ENCODE data around the gene ROBO2.

- no peak for TF ChIP-seq POLR2AphosphoS5 (IDR thresholded peaks at IDR 0.05)
- TF ChIP-seq CTCF (IDR thresholded peaks at IDR 0.05), result no peak
- TF ChIP-seq POLR2A (IDR thresholded peaks at IDR 0.05), result no peak
- no peak for TF ChIP-seq EP300 (IDR thresholded peaks at IDR 0.05)
These were observed 315.1 kb downstream of the ROBO2 start for GRCh38 chr3:77354958-77355357.
